GM21423 (cell line): ENCODE measurements around the gene SLC12A5.
"Not testable (repeated sequence)": the region's sequence is repeated elsewhere in the genome, so short reads cannot be mapped to it uniquely, and the experiment has no call there.

Experiments
- ATAC-seq: cut with Tn5 transposase; IDR thresholded peaks from one replicate; pipeline ENCODE4 v1.9.1; 2021; ENCODE audit warnings: mild to moderate bottlenecking, moderate library complexity; ENCODE audit not compliant: unreplicated experiment

Gene SLC12A5

DNA sequence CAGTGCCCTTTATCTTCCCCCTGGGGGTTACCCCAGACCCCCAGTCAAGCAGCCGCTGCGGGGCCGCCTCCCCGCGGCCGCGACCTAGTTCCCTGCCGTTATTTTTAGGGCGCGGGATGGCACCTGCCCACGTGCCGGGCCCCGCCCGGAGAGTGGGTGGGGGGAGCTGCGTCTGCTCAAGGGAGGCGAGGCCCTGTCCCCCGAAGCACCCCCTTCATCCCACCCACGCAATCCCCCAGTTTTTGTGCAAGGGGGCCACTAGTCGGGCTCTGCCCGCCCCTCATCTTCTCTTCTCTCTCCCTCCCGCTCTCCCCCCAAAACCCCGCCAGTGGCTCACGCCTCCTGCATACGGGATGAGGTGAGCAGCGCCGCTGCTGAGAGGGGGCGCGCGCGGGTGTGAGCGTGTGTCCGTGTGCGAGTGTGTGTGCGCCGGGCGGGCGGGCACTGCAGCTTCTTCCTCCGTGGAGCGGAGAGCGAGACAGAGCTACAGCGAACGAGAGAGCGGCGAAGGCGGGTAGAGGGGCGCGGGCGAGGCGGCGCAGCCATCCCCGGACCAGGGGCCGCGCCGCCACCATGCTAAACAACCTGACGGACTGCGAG lies at the start of gene SLC12A5:
SLC12A5 (plus strand) TSS at position 444 of the 600 bp plus-strand sequence; CDS start at position 574, 130 bp downstream.
- ATAC-seq: no peak

DNA sequence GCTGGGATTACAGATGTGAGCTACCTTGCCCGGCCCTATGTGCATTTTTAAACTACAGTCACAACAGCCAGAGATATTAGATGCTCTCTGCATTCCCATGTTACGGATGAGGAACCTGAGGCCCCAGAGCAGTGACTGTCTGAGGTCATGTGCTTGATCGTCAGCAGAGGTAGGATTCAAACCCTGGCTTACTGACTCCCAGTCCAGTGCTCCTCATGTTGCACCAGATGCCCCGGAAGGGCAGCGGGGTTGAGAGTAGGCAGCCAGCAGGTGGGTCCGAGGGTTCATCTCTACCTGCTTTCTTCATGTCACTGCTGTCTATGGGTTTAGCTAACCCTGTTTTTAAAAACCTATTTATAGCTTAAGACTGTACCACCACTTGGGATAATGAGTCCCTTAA lies 47.8 kb upstream of the SLC12A5 start:
- no peak for ATAC-seq

DNA sequence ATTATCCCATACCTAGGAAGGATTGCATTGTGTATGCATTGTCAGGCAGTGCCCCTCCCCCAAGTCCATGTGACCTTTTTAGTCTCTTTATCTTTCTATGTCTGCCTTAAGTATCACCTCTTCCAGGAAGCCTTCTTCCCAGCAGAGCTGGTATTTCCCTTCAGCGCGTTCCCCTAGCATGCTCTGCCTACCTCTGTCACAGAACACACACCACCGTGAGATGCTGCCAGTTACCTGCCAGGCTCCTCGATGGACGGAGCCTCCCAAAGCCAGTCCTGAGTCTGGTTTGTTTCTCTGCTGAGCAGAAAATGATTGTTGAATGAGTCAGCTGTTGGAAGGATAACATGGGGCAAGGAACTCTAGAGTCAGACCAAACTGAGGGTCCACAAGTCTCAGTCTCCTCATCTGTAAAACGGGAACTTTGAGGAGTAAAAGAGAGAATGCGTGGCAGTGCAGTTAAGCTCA lies 45.7 kb upstream of the SLC12A5 start:
- ATAC-seq: no peak

DNA sequence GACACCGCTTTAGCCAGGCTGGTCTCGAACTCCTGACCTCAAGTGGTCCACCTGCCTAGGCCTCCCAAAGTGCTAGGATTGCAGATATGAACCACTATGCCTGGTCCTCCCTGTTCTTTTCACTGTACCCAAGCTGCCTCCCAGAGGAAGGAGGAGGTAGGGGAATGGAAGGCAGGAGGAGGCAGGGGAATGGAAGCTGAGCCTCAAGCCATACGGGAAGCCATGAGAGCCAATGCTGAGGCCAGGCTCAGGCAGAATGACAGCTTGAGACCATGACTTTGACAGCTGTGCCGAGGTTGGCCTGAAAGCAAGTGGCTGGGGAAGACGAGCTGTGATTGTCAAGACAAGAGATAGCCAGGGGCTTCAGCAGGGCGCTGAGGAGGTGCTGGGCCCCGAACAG lies 43.4 kb upstream of the SLC12A5 start:
- no peak for ATAC-seq

DNA sequence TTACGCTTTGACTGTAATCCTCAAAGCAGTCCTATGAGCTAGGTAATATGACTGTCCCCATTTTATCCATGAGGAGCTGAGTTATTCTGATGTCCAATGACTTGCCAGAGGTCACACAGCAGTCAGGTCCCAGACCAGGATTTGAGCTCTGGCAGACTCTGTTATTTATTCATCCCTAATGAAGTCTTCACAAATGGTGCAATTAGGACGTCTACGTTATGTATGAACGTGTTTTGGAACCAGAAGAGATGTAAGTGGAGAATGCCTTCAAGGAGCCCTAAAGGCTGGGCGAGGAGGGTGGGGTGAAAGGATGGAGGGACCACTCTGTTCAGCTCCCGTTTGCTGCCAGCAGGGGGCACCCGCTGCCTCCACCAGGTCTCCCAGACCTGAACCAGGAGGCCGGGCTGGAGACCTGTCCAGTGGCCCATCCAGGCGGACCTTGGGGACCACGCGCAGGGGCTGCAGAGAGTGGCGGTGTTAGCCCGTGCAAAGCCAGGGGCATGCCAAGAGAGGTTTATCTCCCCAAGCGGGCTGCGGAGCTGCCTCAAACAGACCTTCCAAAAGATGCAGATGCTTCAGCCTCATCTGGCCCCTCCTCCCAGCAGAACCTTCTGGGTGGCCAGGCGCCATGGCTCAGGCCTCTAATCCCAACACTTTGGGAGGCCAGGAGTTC lies 41.8 kb upstream of the SLC12A5 start:
- no peak for ATAC-seq

GRCh38 chr20:45988830-45989229 lies 40.2 kb upstream of the SLC12A5 start:
- ATAC-seq: not testable (repeated sequence)

DNA sequence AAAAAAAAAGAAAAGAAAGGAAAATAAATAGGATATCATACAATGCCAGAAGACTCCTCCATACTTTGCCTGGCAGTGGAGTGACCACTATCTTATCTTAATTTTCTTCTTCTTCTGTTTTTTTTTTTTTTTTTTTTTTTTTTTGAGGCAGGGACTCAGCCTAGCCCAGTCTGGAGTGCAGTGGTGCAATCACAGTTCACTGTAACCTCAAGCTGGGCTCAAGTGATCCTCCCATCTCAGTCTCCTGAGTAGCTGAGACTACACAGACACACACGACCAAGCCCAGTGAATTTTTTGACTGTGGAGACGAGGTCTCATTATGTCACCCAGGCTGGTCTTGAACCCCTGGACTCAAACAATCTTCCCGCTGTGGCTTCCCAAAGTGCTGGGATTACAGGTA lies 37.4 kb upstream of the SLC12A5 start:
- ATAC-seq: no peak

- ATAC-seq: no peak
These were observed 35.6 kb upstream of the SLC12A5 start for GRCh38 chr20:45993197-45993951.

- ATAC-seq: no peak
These were observed 34.1 kb upstream of the SLC12A5 start for GRCh38 chr20:45994761-45995493.

DNA sequence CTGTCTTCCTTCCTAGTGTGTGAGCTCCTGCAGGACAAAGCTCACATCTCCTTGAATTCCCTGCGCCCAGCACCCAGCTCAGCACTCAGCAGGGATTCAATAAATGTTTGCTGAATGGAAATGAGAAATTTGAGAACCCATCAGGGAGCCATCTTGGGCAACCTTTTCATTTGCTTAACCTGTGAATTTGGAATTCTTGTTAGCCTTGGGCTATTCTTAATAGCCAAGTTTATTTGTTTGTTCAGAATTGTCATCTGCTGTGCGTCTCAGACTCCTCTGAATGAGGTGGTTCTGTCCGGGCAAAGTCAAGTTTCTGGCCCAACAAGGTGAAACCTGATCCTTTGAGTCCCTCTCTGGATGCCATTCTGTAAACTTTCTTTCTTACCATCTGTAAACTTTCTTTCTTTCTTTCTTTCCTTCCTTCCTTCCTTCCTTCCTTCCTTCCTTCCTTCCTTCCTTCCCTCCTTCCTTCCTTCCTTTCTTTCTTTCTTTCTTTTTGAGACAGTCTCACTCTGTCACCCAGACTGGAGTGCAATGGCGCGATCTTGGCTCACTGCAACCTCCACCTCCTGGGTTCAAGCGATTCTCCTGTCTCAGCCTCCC lies 33.4 kb upstream of the SLC12A5 start:
- ATAC-seq: not testable (repeated sequence)

GRCh38 chr20:45997187-45997586 lies 31.8 kb upstream of the SLC12A5 start:
- no peak for ATAC-seq

- no peak for ATAC-seq
These were observed 30.7 kb upstream of the SLC12A5 start for GRCh38 chr20:45998337-45998736.

DNA sequence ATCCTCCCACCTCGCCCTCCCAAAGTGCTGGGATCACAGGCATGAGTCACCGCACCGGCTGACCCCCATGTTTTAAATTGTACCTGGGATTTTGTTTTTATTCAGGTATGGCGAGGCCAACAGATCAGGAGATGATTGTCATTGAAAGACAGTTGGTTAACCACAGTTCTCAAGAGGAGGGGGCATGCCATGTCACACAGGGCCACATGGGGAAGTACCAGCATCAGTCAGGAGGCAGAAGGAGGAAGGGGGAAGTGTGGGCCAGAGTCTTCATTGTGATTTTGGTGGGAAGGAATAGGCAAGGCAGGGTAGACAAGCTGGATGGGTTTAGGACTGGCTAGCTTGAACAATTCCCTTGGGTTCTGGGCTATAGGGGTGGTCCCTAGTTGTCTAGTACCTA lies 30.3 kb upstream of the SLC12A5 start:
- ATAC-seq: no peak

GRCh38 chr20:45999557-46000261 lies 29.3 kb upstream of the SLC12A5 start:
- no peak for ATAC-seq

GRCh38 chr20:46000262-46000996 lies 28.6 kb upstream of the SLC12A5 start:
- ATAC-seq: no peak

DNA sequence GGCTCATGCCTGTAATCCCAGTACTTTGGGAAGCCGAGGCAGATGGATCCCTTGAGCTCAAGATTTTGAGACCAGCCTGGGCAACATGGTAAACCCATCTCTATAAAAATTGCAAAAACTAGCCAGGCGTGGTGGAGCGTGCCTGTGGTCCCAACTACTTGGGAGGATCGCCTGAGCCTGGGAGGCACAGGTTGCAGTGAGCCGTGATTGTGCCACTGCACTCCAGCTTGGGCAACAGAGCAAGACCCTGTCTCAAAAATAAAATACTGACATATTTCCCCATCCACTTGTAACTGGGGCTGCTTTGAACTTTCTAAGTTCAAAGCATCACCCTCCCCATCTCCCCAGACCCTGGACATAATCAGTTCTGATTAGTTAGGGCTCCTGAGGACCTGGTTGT lies 27.5 kb upstream of the SLC12A5 start:
- ATAC-seq: no peak

- no peak for ATAC-seq
These were observed 27.0 kb upstream of the SLC12A5 start for GRCh38 chr20:46002008-46002407.

DNA sequence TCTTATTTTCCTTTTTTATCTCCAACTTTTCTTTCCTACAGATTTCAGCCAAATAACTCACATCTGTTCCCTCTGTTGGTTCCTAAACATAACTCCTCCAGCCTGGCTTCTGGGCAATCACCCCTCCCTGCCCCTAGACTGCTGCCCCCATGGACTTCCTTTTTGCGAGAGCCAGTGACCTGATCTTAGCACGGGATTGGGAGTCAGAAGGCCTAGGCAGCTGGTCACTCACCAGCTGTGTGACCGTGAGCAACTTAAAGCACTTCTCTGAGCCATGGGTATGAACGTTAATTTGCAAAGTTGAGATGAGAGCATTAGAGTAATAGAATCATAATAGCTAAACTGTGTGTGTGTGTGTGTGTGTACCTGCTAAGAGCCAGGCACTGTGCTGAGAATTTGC lies 24.8 kb upstream of the SLC12A5 start:
- ATAC-seq: no peak

GRCh38 chr20:46004889-46005473 lies 24.0 kb upstream of the SLC12A5 start:
- ATAC-seq: no peak
